Panc1 (cell line): ENCODE measurements around the gene NCBP2. TPM values are rescaled to one million over a fixed set of nuclear protein-coding genes. Genes with fewer than 3 reads are reported as not detected.

Experiments used
- ATAC-seq: fragments of 200-7000 bp; cut with Tn5 transposase; 2 replicates; pipeline ENCODE4 v1.9.1; 2020; ENCODE audit warnings: mild to moderate bottlenecking, moderate library complexity
- BruUV-seq: library from RNA; stranded (reverse); fragments of 400-500 nt; replicated peaks from 2 replicates; lab custom pipeline; 2021; lab: Mats Ljungman, UMichigan
- CTCF ChIA-PET: fragments of 300-600 bp; sonication (Branson Sonifier 250); formaldehyde crosslinking; loops from one replicate; lab custom pipeline; 2022; ENCODE audit warnings: antibody characterized with exemption; lab: Charles Lee
- POLR2A ChIA-PET: fragments of 300-600 bp; sonication (Branson Sonifier 250); formaldehyde crosslinking; loops from one replicate; lab custom pipeline; 2022; ENCODE audit warnings: antibody characterized with exemption; lab: Charles Lee
- DNase-seq: peaks from one replicate; pipeline ENCODE4 v3.0.0-alpha.2; 2010; ENCODE audit warnings: low read depth, low spot score
- H3K27ac ChIP-seq: 2 replicates; pipeline ENCODE4 v1.5.1; 2011; ENCODE audit warnings: mild to moderate bottlenecking, low read length, inconsistent platforms
- H3K27me3 ChIP-seq: fragments of 200-500 bp; sonication (Bioruptor generic); 2 replicates; pipeline ENCODE4 v1.6.0; 2014; ENCODE audit warnings: low read length, inconsistent platforms; ENCODE audit not compliant: control insufficient read depth, insufficient read depth
- H3K36me3 ChIP-seq: fragments of 200-500 bp; sonication (Bioruptor generic); 2 replicates; pipeline ENCODE4 v1.5.1; 2014; ENCODE audit warnings: inconsistent platforms, mild to moderate bottlenecking, low read length, moderate library complexity; ENCODE audit not compliant: control insufficient read depth, insufficient read depth
- H3K4me1 ChIP-seq: 2 replicates; pipeline ENCODE4 v1.5.1; 2011; ENCODE audit warnings: inconsistent platforms, mild to moderate bottlenecking, low read length, moderate library complexity; ENCODE audit not compliant: control insufficient read depth, insufficient read depth
- H3K4me3 ChIP-seq, 2 experiments: 2 replicates each; pipeline ENCODE4 v1.5.1; 2011 to 2012; ENCODE audit warnings: low read depth in 2 of 2, low read length in 2 of 2, mild to moderate bottlenecking in 2 of 2, inconsistent platforms in 1 of 2, moderate library complexity in 1 of 2
- H3K9me3 ChIP-seq: fragments of 200-500 bp; sonication (Bioruptor generic); 2 replicates; pipeline ENCODE4 v1.5.1; 2014; ENCODE audit warnings: low read depth, mild to moderate bottlenecking, inconsistent platforms, low read length, moderate library complexity; ENCODE audit not compliant: control insufficient read depth, insufficient read depth
- CTCF ChIP-seq: fragments of 450-650 bp; IDR thresholded peaks from 2 replicates; pipeline ENCODE4 v1.5.1; 2017; ENCODE audit warnings: mild to moderate bottlenecking
- POLR2AphosphoS5 ChIP-seq: IDR thresholded peaks from 2 replicates; pipeline ENCODE4 v1.6.1; 2012; ENCODE audit warnings: mild to moderate bottlenecking, low read depth, low read length, moderate library complexity
- REST ChIP-seq, 2 experiments: IDR thresholded peaks; 2 replicates each; pipeline ENCODE4 v1.6.1; 2011 to 2012; ENCODE audit warnings: low read depth in 2 of 2, control low read depth in 1 of 2, low read length in 1 of 2, mild to moderate bottlenecking in 1 of 2, moderate library complexity in 1 of 2; ENCODE audit not compliant: insufficient read depth in 1 of 2
- SIN3A ChIP-seq: IDR thresholded peaks from 2 replicates; pipeline ENCODE4 v1.6.1; 2012; ENCODE audit warnings: low read depth, mild to moderate bottlenecking, low read length, moderate library complexity, borderline replicate concordance; ENCODE audit not compliant: insufficient read depth
- TCF7L2 ChIP-seq: IDR thresholded peaks from 2 replicates; pipeline ENCODE4 v1.6.1; 2011; ENCODE audit warnings: mild to moderate bottlenecking, low read depth, low read length, inconsistent platforms
- in situ Hi-C: cut with HindIII; loops from 2 replicates; pipeline ENCODE4 v1.10.0; 2016; ENCODE audit warnings: low sequenced_read_pairs, low pct_unique_long_range_greater_than_20kb
- intact Hi-C: fragments of 100-400 bp; cut with micrococcal nuclease; formaldehyde crosslinking; loops from one replicate; pipeline ENCODE4 v1.10.0; 2022; ENCODE audit not compliant: unreplicated experiment
- total RNA-seq: library from RNA; stranded (reverse); gene quantifications from one replicate; pipeline ENCODE4 v1.2.1, GENCODE V29; 2021; ENCODE audit not compliant: unreplicated experiment

Gene NCBP2
- total RNA-seq, 1 experiment from 2014 or later: 122 TPM

GRCh38 chr3:196936288-196936687, 6.0 kb downstream of the NCBP2 start:
- TSS peak; percentile 79 for BruUV-seq

GRCh38 chr3:196932600-196932999, 9.7 kb downstream of the NCBP2 start:
- DNase-seq: no peak
- no TSS peak for BruUV-seq
- ChIA-PET POLR2A (no interaction called here), CTCF (no interaction called here)
- no peak for TF ChIP-seq CTCF
- no peak for TF ChIP-seq REST (IDR thresholded peaks at IDR 0.05; ENCODE audit: insufficient read depth in 1 of 2, low read depth in 2 of 2, low read length in 1 of 2)
- no peak for TF ChIP-seq TCF7L2
- TF ChIP-seq POLR2AphosphoS5: no peak
- no peak for TF ChIP-seq SIN3A
- Histone ChIP-seq H3K36me3 (peaks cover 39% of the 10 kb centered on the region), H3K27ac (no peak overlapping the region), H3K4me3 (no peak overlapping the region), H3K9me3 (no peaks in the 10 kb centered on the region), H3K27me3 (no peaks in the 10 kb centered on the region), H3K4me1 (no peaks in the 10 kb centered on the region)
- ATAC-seq: no peak
- intact Hi-C loops: no loop called here
- in situ Hi-C loops: no loop called here

More at GRCh38 chr3:196936288-196936687, 6.0 kb downstream of the NCBP2 start:
- DNase-seq (no peak), ATAC-seq (no peak)
- POLR2A ChIA-PET: interaction anchor here (0.6 kb wide), 1 partner anchor 119 kb away, joined by 9 read pairs; no protein-coding TSS in a partner anchor
- H3K36me3 ChIP-seq: peaks cover 53% of the 10 kb centered on the region
- CTCF ChIA-PET: no interaction called here
- in situ Hi-C loops: no loop called here
- no peaks in the 10 kb centered on the region for H3K9me3 ChIP-seq
- no peak overlapping the region for H3K4me3 ChIP-seq
- no peak overlapping the region for H3K27ac ChIP-seq
- peaks cover 11% of the 10 kb centered on the region for H3K4me1 ChIP-seq
- TF ChIP-seq CTCF (no peak), TCF7L2 (no peak), SIN3A (no peak), POLR2AphosphoS5 (no peak), REST (IDR thresholded peaks at IDR 0.05; ENCODE audit: insufficient read depth in 1 of 2, low read depth in 2 of 2, low read length in 1 of 2) (no peak)
- no peaks in the 10 kb centered on the region for H3K27me3 ChIP-seq
- intact Hi-C loops: no loop called here
